BJ (cell line): ENCODE data around the gene DLD. TPM values are rescaled to one million over a fixed set of nuclear protein-coding genes. Genes with fewer than 3 reads are reported as not detected.
"Not testable (repeated sequence)": the region's sequence is repeated elsewhere in the genome, so short reads cannot be mapped to it uniquely, and the experiment has no call there.

Experiments
- CTCF ChIA-PET: fragments of 350-600 bp; formaldehyde crosslinking; extraction: SDS; loops from one replicate; lab custom pipeline; 2021; ENCODE audit warnings: antibody characterized with exemption, inconsistent platforms; lab: Yijun Ruan, JAX
- POLR2A ChIA-PET: fragments of 300-600 bp; sonication (Branson Sonifier 250); formaldehyde crosslinking; extraction: SDS; loops from one replicate; lab custom pipeline; 2021; ENCODE audit warnings: antibody characterized with exemption; lab: Charles Lee
- DNase-seq: peaks from one replicate; pipeline ENCODE4 v3.0.0-alpha.2; 2011; ENCODE audit warnings: low read depth
- H3K27me3 ChIP-seq: 2 replicates; pipeline ENCODE4 v1.6.0; 2011; ENCODE audit warnings: low read length; ENCODE audit not compliant: control insufficient read depth, insufficient read depth
- H3K36me3 ChIP-seq: 2 replicates; pipeline ENCODE4 v1.5.1; 2011; ENCODE audit warnings: low read length; ENCODE audit not compliant: control insufficient read depth, insufficient read depth
- H3K4me3 ChIP-seq: 2 replicates; pipeline ENCODE4 v1.5.1; 2011; ENCODE audit warnings: low read depth, mild to moderate bottlenecking, control low read depth, low read length
- CTCF ChIP-seq: IDR thresholded peaks from 2 replicates; pipeline ENCODE4 v1.5.1; 2011; ENCODE audit warnings: low read depth, mild to moderate bottlenecking, control low read depth, inconsistent platforms, low read length, moderate library complexity; ENCODE audit not compliant: insufficient read depth
- polyA minus RNA-seq: library from RNA; depleted of rRNA, polyadenylated mRNA; stranded (reverse); fragments of >200 nt; gene quantifications from 2 replicates; pipeline ENCODE4 v1.2.3, GENCODE V29; 2011; rRNA and poly(A)+ RNA removed
- polyA plus RNA-seq: library from polyadenylated mRNA; depleted of rRNA; stranded (reverse); fragments of >200 nt; gene quantifications from 2 replicates; pipeline ENCODE4 v1.2.3, GENCODE V29; 2011; rRNA removed

Gene DLD
- polyA plus RNA-seq (72.4 and 121 TPM in 2 replicates), polyA minus RNA-seq (31.9 and 32.9 TPM in 2 replicates)

- POLR2A ChIA-PET, result no interaction called here
- peak; percentile 44 for DNase-seq
- Histone ChIP-seq H3K27me3 (no peaks in the 10 kb centered on the region), H3K36me3 (0 out of 2 replicates have a peak, but pooled peaks cover 2% of the 10 kb centered on the region), H3K4me3 (peak within 1 kb of the TSS; percentile 83)
- CTCF ChIA-PET, result interaction anchor here (1.0 to 4.7 kb wide), 3 partner anchors 12 to 108 kb away, joined by 3 to 36 read pairs (median 4); no protein-coding TSS in a partner anchor
- no peak for TF ChIP-seq CTCF
Observed at GRCh38 chr7:107890962-107891635, at the start of gene DLD. Gene DLD (plus strand): TSS chr7:107891183. CDS start chr7:107891251, 68 bp downstream.

- Histone ChIP-seq H3K27me3 (0 out of 2 replicates have a peak, but pooled peaks cover 1% of the 10 kb centered on the region), H3K4me3 (no peak overlapping the region), H3K36me3 (no peaks in the 10 kb centered on the region)
- no peak for TF ChIP-seq CTCF
- CTCF ChIA-PET, result no interaction called here
- no peak for DNase-seq
- POLR2A ChIA-PET, result no interaction called here
Observed at GRCh38 chr7:107842213-107842612, 48.8 kb upstream of the DLD start.

GRCh38 chr7:107843184-107843583 lies 47.8 kb upstream of the DLD start:
- no peak for TF ChIP-seq CTCF
- POLR2A ChIA-PET, result no interaction called here
- CTCF ChIA-PET, result no interaction called here

GRCh38 chr7:107846324-107846723 lies 44.7 kb upstream of the DLD start:
- ChIA-PET CTCF (interaction anchor here (0.9 to 1.0 kb wide), 2 partner anchors 9 to 29 kb away, joined by 3 read pairs; no protein-coding TSS in a partner anchor), POLR2A (no interaction called here)
- Histone ChIP-seq H3K4me3 (no peak overlapping the region), H3K27me3 (no peaks in the 10 kb centered on the region), H3K36me3 (no peaks in the 10 kb centered on the region)
- no peak for DNase-seq
- no peak for TF ChIP-seq CTCF

More at GRCh38 chr7:107843184-107843583, 47.8 kb upstream of the DLD start:
- no peaks in the 10 kb centered on the region for H3K36me3 ChIP-seq
- no peak for DNase-seq
- H3K4me3 ChIP-seq, result no peak overlapping the region
- H3K27me3 ChIP-seq, result 0 out of 2 replicates have a peak, but pooled peaks cover 1% of the 10 kb centered on the region

GRCh38 chr7:107847168-107847835 lies 43.7 kb upstream of the DLD start:
- H3K4me3 ChIP-seq, result no peak overlapping the region
- ChIA-PET CTCF (no interaction called here), POLR2A (no interaction called here)
- DNase-seq, result no peak
- TF ChIP-seq CTCF, result no peak
- H3K27me3 ChIP-seq, result no peaks in the 10 kb centered on the region
- H3K36me3 ChIP-seq, result no peaks in the 10 kb centered on the region

GRCh38 chr7:107847836-107848175 lies 43.2 kb upstream of the DLD start:
- CTCF ChIA-PET, H3K4me3 ChIP-seq, POLR2A ChIA-PET: not testable (repeated sequence)

GRCh38 chr7:107848211-107848610 lies 42.8 kb upstream of the DLD start:
- CTCF ChIA-PET, POLR2A ChIA-PET, DNase-seq, H3K4me3 ChIP-seq, H3K36me3 ChIP-seq, H3K27me3 ChIP-seq: not testable (repeated sequence)

More at GRCh38 chr7:107847836-107848175, 43.2 kb upstream of the DLD start:
- H3K36me3 ChIP-seq, DNase-seq, H3K27me3 ChIP-seq: not testable (repeated sequence)
